NOMO-1 treated with DMSO at 0.1 percent for 48 hours (cell line): Measurements from ENCODE around the gene BCAS4.
A peak's percentile ranks its signal among the peaks of the same experiment; 100 is the strongest.
"Not testable (repeated sequence)": the region's sequence is repeated elsewhere in the genome, so short reads cannot be mapped to it uniquely, and the experiment has no call there.

ENCODE experiments used
- DNase-seq: peaks from one replicate; lab custom pipeline; 2025; ENCODE audit not compliant: unreplicated experiment; lab: John Stamatoyannopoulos, UW

The BCAS4 gene

GRCh38 chr20:50794846-50795634 lies at the start of gene BCAS4:
TSS of gene BCAS4 (plus strand) at chr20:50795061. CDS start at chr20:50795084, 23 bp downstream.
- DNase-seq = peak; percentile 63

DNA sequence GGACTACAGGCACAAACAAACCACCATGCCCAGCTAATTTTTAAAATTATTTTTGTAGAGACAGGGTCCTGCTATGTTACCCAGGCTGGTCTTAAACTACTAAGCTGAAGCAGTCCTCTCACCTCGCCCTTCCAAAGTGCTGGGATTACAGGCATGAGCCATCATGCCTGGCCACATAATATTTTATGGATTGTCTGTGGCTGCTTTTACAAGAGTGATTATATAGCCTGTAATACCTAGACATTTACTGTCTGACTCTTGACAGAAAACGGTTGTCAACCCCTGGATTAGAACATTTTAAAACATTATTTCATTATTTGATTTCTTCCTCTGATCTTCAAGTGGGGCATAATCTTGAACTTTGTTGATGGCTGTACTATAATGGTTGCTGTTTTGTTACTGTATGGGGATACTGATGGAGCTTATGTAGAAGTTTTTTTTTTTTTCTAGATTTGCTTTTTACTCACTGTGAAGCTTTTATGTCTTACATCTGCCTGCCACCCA lies 49.2 kb upstream of the BCAS4 start:
- DNase-seq = no peak

DNA sequence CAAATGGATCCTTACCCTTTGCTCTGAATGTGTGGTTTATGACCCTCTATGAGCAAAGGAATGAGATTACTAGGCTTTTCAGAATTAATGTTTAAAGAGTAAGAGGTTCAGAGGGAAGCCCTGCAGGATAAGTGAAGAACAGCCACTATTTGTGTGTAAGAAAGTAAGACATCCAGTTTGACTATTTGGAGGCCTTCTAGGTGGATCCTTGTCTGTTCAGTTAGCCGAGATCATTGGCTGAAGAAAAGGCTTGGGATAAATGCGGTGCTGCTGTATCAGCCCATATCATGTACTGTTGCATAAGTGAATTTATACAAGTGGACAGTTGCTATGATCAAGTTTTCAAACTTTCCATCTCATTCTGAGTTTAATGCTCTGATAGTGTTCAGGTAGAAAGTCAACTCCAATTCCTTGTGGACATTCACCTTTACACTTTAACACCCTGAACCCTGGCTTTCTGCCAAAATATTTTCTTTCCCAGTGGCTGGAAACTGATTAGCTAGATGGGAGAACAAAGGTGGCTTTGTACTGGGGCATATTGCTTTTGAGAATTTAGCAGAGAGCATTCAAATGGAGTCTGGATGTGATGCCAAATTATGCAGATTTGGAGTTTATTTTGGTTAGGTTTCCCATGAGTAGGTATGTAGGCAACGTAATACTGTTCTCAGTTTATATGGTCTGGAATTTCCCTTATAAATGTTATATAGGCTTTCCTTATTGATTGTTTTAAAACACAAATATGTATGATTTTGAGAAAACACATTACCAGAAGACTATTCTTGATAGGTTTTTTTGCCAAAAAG lies 48.5 kb upstream of the BCAS4 start:
- no peak for DNase-seq

- DNase-seq = no peak
Observed at GRCh38 chr20:50747275-50747674, 47.6 kb upstream of the BCAS4 start.

GRCh38 chr20:50750145-50750671 lies 44.7 kb upstream of the BCAS4 start:
- no peak for DNase-seq

DNA sequence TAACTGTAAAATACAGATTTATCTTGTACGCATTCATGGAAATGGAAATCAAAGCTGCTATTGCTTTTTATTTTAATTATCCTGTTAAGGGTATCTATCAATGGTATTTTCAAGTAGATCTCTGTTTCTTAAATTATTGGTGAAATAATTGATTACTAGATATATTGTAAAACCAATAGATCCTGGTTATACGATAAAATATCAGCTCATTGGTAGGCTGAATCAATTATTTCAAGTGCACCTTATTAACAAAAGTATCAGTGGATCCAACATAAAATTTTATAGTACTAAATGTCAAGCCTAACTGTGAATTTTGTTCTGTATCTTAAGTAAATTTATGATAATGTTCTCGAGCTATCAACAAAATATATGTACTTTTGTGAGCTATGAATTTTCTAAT lies 41.7 kb upstream of the BCAS4 start:
- DNase-seq = no peak

- no peak for DNase-seq
Observed at GRCh38 chr20:50754420-50754819, 40.4 kb upstream of the BCAS4 start.

DNA sequence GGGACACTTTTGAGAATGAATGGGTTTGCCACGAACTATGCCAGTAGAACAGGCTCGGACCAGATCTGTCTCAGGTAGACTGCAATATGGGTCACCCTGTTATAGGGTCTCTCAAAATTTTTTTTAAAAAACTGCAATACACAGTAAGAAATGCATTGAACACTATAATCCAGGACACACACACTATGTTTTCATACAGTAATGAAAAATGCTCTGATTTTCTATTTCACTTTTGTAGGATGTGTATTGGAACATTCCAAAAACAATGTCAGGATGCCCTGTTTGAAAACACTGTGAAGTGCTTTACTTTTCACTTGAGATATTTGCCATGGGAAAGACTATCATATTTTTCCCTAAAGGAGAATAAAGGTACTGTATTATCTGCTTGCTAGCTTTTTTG lies 38.4 kb upstream of the BCAS4 start:
- DNase-seq = no peak

- DNase-seq = no peak
Observed at GRCh38 chr20:50758469-50758868, 36.4 kb upstream of the BCAS4 start.

DNA sequence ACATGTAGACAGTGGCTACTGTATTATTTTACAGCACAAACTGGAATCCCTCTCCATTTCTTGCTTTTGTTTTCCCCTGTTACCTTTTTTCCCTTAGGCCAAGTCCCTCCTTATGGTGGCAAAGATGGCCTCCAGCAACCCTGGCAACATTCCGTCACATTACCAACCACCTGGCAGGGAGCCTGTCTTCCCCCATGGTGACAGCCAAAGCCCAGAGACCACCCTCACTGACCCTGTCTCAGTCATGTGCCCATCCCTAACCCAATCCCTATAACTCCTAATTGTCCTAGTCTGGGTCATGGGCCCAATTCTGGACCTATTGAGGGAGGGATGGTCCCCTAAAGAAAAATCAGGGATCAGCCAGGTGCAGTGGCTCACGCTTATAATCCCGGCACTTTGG lies 35.9 kb upstream of the BCAS4 start:
- no peak for DNase-seq

- peak; percentile 49 for DNase-seq
Observed at GRCh38 chr20:50759678-50760077, 35.2 kb upstream of the BCAS4 start.

DNA sequence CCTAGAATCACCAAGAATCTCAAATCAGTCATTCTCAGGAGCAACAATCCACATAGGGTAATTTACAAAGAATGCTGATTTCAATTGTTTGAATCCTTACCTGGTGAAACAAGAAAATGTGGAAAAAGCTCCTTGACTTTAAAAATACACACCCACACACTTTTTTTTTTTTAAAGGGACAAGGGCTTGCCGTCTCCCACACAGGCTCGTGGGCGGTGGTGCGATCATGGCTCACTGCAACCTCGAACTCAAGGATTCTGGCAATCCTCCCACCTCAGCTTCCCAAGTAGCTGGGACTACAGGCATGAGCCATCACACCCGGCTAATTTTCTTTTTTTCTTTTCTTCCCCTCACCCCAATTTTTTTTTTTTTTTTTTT lies 32.8 kb upstream of the BCAS4 start:
- no peak for DNase-seq

DNA sequence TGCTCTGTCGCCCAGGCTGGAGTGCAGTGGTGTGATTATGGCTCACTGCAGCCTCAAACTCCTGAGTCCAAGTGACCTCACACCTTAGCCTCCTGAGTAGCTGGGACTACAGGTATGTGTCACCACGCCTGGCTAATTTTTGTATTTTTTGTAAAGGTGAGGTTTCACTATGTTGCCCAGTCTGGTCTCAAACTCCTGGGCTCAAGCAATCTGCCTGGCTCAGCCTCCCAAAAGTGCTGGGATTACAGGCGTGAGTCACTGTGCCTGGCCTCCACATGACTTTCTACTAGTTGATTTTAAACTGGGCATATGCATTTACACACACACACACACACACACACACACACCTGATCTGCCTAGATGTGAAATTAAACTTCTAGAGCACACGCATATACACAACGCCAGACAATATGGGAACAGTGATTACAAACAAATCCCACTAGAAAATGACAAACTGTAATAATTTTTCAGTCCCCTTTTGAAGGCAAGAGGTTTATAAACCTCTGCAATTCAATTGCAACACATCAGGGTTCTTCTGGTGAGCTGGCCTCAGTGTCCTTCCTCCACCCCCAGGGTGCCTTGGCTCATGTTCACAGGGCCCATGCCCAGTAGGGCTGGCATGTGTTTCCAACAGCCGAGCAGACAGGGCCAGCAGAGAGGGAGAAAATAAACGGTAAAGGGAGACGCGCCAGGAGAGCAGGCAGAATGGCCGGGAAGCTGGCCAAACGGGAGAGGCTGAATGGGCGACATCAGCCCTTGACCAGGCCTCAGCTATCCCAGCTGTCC lies 32.2 kb upstream of the BCAS4 start:
- no peak for DNase-seq

GRCh38 chr20:50763550-50764458 lies 31.1 kb upstream of the BCAS4 start:
- not testable (repeated sequence) for DNase-seq

- DNase-seq = not testable (repeated sequence)
Observed at GRCh38 chr20:50765251-50765650, 29.6 kb upstream of the BCAS4 start.

- no peak for DNase-seq
Observed at GRCh38 chr20:50765674-50766073, 29.2 kb upstream of the BCAS4 start.

DNA sequence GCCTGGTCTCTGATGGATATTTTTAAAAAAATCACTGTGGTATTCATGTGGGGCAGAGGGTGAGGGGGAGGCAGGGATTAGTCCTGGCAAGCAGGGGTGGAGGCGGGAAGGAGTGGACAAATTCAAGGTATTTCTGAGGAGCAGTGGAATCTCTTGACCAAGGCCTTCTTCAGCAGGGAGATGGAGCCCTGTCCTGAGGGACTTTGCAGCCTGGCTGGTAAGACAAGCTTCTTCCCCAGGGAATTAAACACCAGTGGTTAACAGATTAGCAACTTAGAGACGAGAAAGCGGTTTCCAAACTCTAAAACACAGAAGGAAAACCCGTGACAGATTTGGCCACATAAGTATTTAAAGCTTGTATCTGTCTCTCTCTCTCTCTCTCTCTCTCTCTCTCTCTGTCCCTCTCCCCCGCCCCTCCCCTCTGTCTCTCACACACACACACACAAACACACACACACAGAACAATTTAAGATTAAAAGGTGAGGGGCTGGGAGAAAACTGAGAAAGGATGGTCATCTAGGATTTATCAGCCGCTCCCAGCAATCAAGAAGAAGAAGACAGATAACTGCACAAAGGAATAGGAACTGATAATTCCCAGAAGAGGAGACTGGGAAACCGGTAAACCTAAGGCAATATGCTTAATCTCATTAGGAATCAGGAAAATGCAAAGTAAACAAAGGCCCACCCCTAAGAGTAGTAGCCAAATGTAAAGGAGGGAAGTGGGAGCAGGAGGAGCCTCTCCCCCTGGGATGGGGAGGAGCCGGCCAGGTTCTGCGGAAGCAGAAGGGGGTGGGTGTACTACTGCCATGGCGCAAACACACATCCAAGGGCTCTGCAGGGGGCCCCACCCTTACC lies 27.7 kb upstream of the BCAS4 start:
- not testable (repeated sequence) for DNase-seq

DNA sequence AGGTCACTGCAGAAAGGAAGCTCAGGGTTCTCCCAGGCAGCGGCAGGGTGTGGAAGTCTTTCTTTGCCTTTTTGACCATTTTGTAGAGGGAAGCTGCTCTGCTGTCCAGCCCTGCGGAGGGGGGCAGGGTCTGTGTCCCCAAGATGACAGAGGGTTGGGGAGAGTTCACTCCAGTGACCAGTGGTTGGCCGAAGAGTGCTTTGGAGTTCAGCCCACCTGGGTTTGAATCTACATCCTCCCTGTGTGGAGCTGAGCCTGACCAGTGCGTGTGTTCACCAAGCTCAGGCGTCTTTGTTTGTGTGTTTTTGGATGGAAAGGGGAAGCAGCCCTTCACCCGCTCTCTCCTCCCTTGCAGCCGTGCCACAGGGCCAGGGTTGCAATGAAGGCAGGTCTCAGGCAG lies 25.9 kb upstream of the BCAS4 start:
- not testable (repeated sequence) for DNase-seq

DNA sequence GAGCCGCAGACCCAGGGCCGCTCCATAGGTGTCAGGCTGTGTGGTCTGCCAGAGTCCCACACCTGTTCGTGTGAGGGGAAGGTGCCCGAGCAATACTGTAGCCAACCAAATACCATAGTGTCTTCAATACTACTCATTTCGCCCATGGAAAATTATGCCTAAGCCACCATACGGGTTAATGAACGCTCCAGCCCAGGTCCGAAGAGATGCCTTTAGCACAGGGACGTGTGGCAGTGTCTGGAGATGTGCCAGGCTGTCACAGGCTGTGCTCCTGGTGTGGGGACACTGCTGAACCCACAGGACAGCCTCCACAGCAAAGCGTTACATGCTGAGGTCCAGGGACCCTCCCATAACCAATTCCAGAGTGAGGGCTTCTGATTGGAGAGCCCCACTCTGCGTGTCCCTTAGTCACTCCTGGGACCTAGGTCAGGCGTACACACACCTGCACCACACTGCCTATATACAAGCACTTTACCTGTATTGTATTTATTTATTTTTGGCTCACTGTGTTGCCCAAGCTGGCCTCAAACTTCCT lies 25.2 kb upstream of the BCAS4 start:
- not testable (repeated sequence) for DNase-seq
